Right renal cortex interstitium (tissue), 3 donors: Measurements from ENCODE around the gene SMIM13. TPM values are rescaled to one million over a fixed set of nuclear protein-coding genes. Genes with fewer than 3 reads are reported as not detected.
A peak's percentile ranks its signal among the peaks of the same experiment; 100 is the strongest.

Experiments
- DNase-seq, 3 donors: peaks; one replicate each; pipeline ENCODE4 v3.0.0-alpha.2; 2013; ENCODE audit warnings: low read depth in 3 of 3, low spot score in 2 of 3
- polyA plus RNA-seq, 3 donors: library from polyadenylated mRNA; unstranded; fragments of 120-200 nt; gene quantifications; one replicate each; pipeline ENCODE4 v1.2.1, GENCODE V29; 2013; ENCODE audit not compliant: insufficient read length in 3 of 3

Gene SMIM13
- polyA plus RNA-seq, 3 donors: 19.0 to 19.8 (median 19.5) TPM

GRCh38 chr6:11149551-11149950, 55.9 kb downstream of the SMIM13 start:
- no peak for DNase-seq

- no peak for DNase-seq
Measured at GRCh38 chr6:11151488-11151887, 57.9 kb downstream of the SMIM13 start.

- DNase-seq: no peak
Measured at GRCh38 chr6:11152581-11152980, 58.9 kb downstream of the SMIM13 start.

- DNase-seq: no peak
Measured at GRCh38 chr6:11153447-11153846, 59.8 kb downstream of the SMIM13 start.

- DNase-seq: no peak
Measured at GRCh38 chr6:11155589-11155988, 62.0 kb downstream of the SMIM13 start.

GRCh38 chr6:11160199-11160598, 66.6 kb downstream of the SMIM13 start:
- DNase-seq: no peak

- no peak for DNase-seq
Measured at GRCh38 chr6:11161031-11161956, 67.7 kb downstream of the SMIM13 start.

- DNase-seq: no peak
Measured at GRCh38 chr6:11162262-11162661, 68.6 kb downstream of the SMIM13 start.

GRCh38 chr6:11163932-11164331, 70.3 kb downstream of the SMIM13 start:
- DNase-seq: no peak

- no peak for DNase-seq
Measured at GRCh38 chr6:11164717-11165646, 71.3 kb downstream of the SMIM13 start.

GRCh38 chr6:11166948-11167347, 73.3 kb downstream of the SMIM13 start:
- no peak for DNase-seq

- DNase-seq: no peak
Measured at GRCh38 chr6:11168091-11168635, 74.5 kb downstream of the SMIM13 start.

- no peak for DNase-seq
Measured at GRCh38 chr6:11171952-11172351, 78.3 kb downstream of the SMIM13 start.

- peak in 2 of 3 donors; percentile 47 to 56 for DNase-seq
Measured at GRCh38 chr6:11172501-11173327, 79.1 kb downstream of the SMIM13 start.

- DNase-seq: no peak
Measured at GRCh38 chr6:11174242-11174611, 80.6 kb downstream of the SMIM13 start.

- no peak for DNase-seq
Measured at GRCh38 chr6:11177271-11177670, 83.6 kb downstream of the SMIM13 start.

GRCh38 chr6:11179088-11179418, 85.4 kb downstream of the SMIM13 start:
- DNase-seq: no peak

GRCh38 chr6:11179419-11180202, 86.0 kb downstream of the SMIM13 start:
- no peak for DNase-seq

GRCh38 chr6:11181478-11182136, 88.0 kb downstream of the SMIM13 start:
- DNase-seq: no peak
